ENCODE results near the gene PALM2AKAP2. TPM values are rescaled to one million over a fixed set of nuclear protein-coding genes. Genes with fewer than 3 reads are reported as not detected.

The PALM2AKAP2 gene
- total and polyA plus RNA-seq, 2 donors (not counting 3 experiments of a cell fraction or from before 2014, with no cell fraction given), result 0.01 TPM; not detected in 1

- Histone ChIP-seq H3K9me3 (replicated peaks; ENCODE audit: control insufficient read depth, insufficient read depth, low read length) (no peaks in the 10 kb centered on the region), H3K9me1 (replicated peaks; ENCODE audit: control insufficient read depth, extremely low read depth, insufficient read depth, low read length) (no peaks in the 10 kb centered on the region), H3K4me1 (ENCODE audit: control insufficient read depth, extremely low read depth, insufficient read depth, low read length) (no peaks in the 10 kb centered on the region), H3K9ac (replicated peaks; ENCODE audit: extremely low read depth, insufficient read depth, low read length) (no peak overlapping the region), H3K36me3 (ENCODE audit: control insufficient read depth in 2 of 2, extremely low read depth in 1 of 2, insufficient read depth in 2 of 2, low read length in 2 of 2) (no peaks in the 10 kb centered on the region), H3K27ac (ENCODE audit: insufficient read depth, low read depth, low read length) (no peak overlapping the region), H4K20me1 (replicated peaks; ENCODE audit: control insufficient read depth, extremely low read depth, insufficient read depth, low read length) (no peaks in the 10 kb centered on the region), H3K27me3 (ENCODE audit: control insufficient read depth in 2 of 2, insufficient read depth in 2 of 2, low read length in 2 of 2) (peaks cover 0 to under 1% of the 10 kb centered on the region in 2 experiments), H3K4me2 (ENCODE audit: insufficient read depth, low read length) (no peak overlapping the region), H2AFZ (ENCODE audit: low read depth, low read length) (no peak overlapping the region), H3K79me2 (ENCODE audit: control insufficient read depth, insufficient read depth, low read length) (no peaks in the 10 kb centered on the region), H3K4me3 (replicated peaks in 1 of 3; ENCODE audit: insufficient read depth in 1 of 3, low read depth in 1 of 3, low read length in 3 of 3) (no peak overlapping the region)
- dilution Hi-C loops (cut with MboI; ENCODE audit: extremely low pct_ligation_motif_present, low sequenced_read_pairs), result no loop called here
- CTCF ChIA-PET, result no interaction called here
- FAIRE-seq (no peak), DNase-seq (ENCODE audit: low read depth, low spot score) (no peak)
- intact Hi-C loops (cut with micrococcal nuclease), result no loop called here
- TF ChIP-seq MYC (IDR thresholded peaks at IDR 0.05; ENCODE audit: low read depth, low read length) (no peak), EZH2 (IDR thresholded peaks at IDR 0.05; ENCODE audit: borderline replicate concordance, low read depth, low read length, severe bottlenecking) (no peak), POLR2AphosphoS5 (IDR thresholded peaks at IDR 0.05; ENCODE audit: insufficient read depth, low read depth, low read length) (no peak), MAX (IDR thresholded peaks at IDR 0.05; ENCODE audit: insufficient read depth, insufficient read length) (no peak), POLR2A (IDR thresholded peaks at IDR 0.05; ENCODE audit: low read depth, low read length) (no peak)
- POLR2A ChIA-PET, result no interaction called here
- no TSS peak for BruUV-seq (replicated peaks)
Observed at GRCh38 chr9:109787735-109788134, 7.7 kb downstream of the PALM2AKAP2 start.

GRCh38 chr9:109789556-109789955, 9.6 kb downstream of the PALM2AKAP2 start:
- Histone ChIP-seq H3K4me3 (replicated peaks in 1 of 3; ENCODE audit: insufficient read depth in 1 of 3, low read depth in 1 of 3, low read length in 3 of 3) (no peak overlapping the region), H3K9me3 (replicated peaks; ENCODE audit: control insufficient read depth, insufficient read depth, low read length) (no peaks in the 10 kb centered on the region), H3K9me1 (replicated peaks; ENCODE audit: control insufficient read depth, extremely low read depth, insufficient read depth, low read length) (no peaks in the 10 kb centered on the region), H4K20me1 (replicated peaks; ENCODE audit: control insufficient read depth, extremely low read depth, insufficient read depth, low read length) (no peaks in the 10 kb centered on the region), H3K4me2 (ENCODE audit: insufficient read depth, low read length) (no peak overlapping the region), H3K79me2 (ENCODE audit: control insufficient read depth, insufficient read depth, low read length) (no peaks in the 10 kb centered on the region), H3K27ac (ENCODE audit: insufficient read depth, low read depth, low read length) (no peak overlapping the region), H3K4me1 (ENCODE audit: control insufficient read depth, extremely low read depth, insufficient read depth, low read length) (no peaks in the 10 kb centered on the region), H2AFZ (ENCODE audit: low read depth, low read length) (no peak overlapping the region), H3K36me3 (ENCODE audit: control insufficient read depth in 2 of 2, extremely low read depth in 1 of 2, insufficient read depth in 2 of 2, low read length in 2 of 2) (no peaks in the 10 kb centered on the region), H3K27me3 (ENCODE audit: control insufficient read depth in 2 of 2, insufficient read depth in 2 of 2, low read length in 2 of 2) (no peaks in the 10 kb centered on the region), H3K9ac (replicated peaks; ENCODE audit: extremely low read depth, insufficient read depth, low read length) (no peak overlapping the region)
- BruUV-seq (replicated peaks), result no TSS peak
- no peak for DNase-seq (ENCODE audit: low read depth, low spot score)
- POLR2A ChIA-PET, result no interaction called here
- intact Hi-C loops (cut with micrococcal nuclease) (no loop called here), dilution Hi-C loops (cut with MboI; ENCODE audit: extremely low pct_ligation_motif_present, low sequenced_read_pairs) (no loop called here)
- CTCF ChIA-PET, result interaction anchor here (1.0 kb wide), 1 partner anchor 29 kb away, joined by 3 read pairs; no protein-coding TSS in a partner anchor
- TF ChIP-seq POLR2A (IDR thresholded peaks at IDR 0.05; ENCODE audit: low read depth, low read length), result no peak
- FAIRE-seq, result no peak
